IMR-90 (cell line): ENCODE measurements around the gene DDX19B. TPM values are rescaled to one million over a fixed set of nuclear protein-coding genes. Genes with fewer than 3 reads are reported as not detected.

Experiments
- ATAC-seq: fragments of 200-7000 bp; cut with Tn5 transposase; 2 replicates; pipeline ENCODE4 v1.9.1; 2020; ENCODE audit warnings: low read depth, mild to moderate bottlenecking, moderate library complexity
- BruUV-seq: library from RNA; stranded (reverse); fragments of 400-500 nt; replicated peaks from 2 replicates; lab custom pipeline; 2021; lab: Mats Ljungman, UMichigan
- CTCF ChIA-PET: fragments of 300-600 bp; formaldehyde crosslinking; extraction: SDS; loops from one replicate; lab custom pipeline; 2021; ENCODE audit warnings: antibody characterized with exemption; lab: Yijun Ruan, JAX
- POLR2A ChIA-PET: fragments of 300-600 bp; sonication (Branson Sonifier 250); formaldehyde crosslinking; loops from one replicate; lab custom pipeline; 2022; ENCODE audit warnings: antibody characterized with exemption; ENCODE audit not compliant: unreplicated experiment; lab: Charles Lee
- DNase-seq: peaks from one replicate; pipeline ENCODE4 v3.0.0; 2013
- H2AFZ ChIP-seq: replicated peaks from 2 replicates; pipeline ENCODE3; 2013; ENCODE audit warnings: low read length, mild to moderate bottlenecking; ENCODE audit not compliant: poor library complexity
- H2AK5ac ChIP-seq: 2 replicates; pipeline ENCODE4 v1.6.1; 2013; ENCODE audit warnings: low read depth, low read length, inconsistent platforms
- H2AK9ac ChIP-seq: replicated peaks from 2 replicates; pipeline ENCODE3; 2013; ENCODE audit warnings: mild to moderate bottlenecking, low read depth, low read length, moderate library complexity; ENCODE audit not compliant: poor library complexity
- H2BK120ac ChIP-seq: 2 replicates; pipeline ENCODE4 v1.6.1; 2013; ENCODE audit warnings: low read depth, low read length, inconsistent platforms
- H2BK15ac ChIP-seq: 3 replicates; pipeline ENCODE4 v1.6.1; 2013; ENCODE audit warnings: low read depth, low read length, inconsistent platforms
- H2BK20ac ChIP-seq: 2 replicates; pipeline ENCODE4 v1.6.1; 2013; ENCODE audit warnings: low read depth, mild to moderate bottlenecking, inconsistent platforms, low read length, moderate library complexity
- H2BK5ac ChIP-seq: 2 replicates; pipeline ENCODE4 v1.6.1; 2013; ENCODE audit warnings: mild to moderate bottlenecking, low read depth, low read length, inconsistent platforms; ENCODE audit not compliant: poor library complexity, severe bottlenecking
- H3K14ac ChIP-seq: replicated peaks from 2 replicates; pipeline ENCODE4 v1.6.1; 2013; ENCODE audit warnings: low read depth, low read length, inconsistent platforms
- H3K18ac ChIP-seq: 2 replicates; pipeline ENCODE4 v1.6.1; 2013; ENCODE audit warnings: low read depth, low read length, control low read depth
- H3K23ac ChIP-seq: 2 replicates; pipeline ENCODE4 v1.6.1; 2013; ENCODE audit warnings: low read depth, low read length, inconsistent platforms
- H3K27ac ChIP-seq: 2 replicates; pipeline ENCODE4 v1.5.1; 2013; ENCODE audit warnings: mild to moderate bottlenecking, control low read depth, low read length; ENCODE audit not compliant: insufficient read depth
- H3K27me3 ChIP-seq: 2 replicates; pipeline ENCODE4 v1.6.1; 2013; ENCODE audit warnings: low read length; ENCODE audit not compliant: control insufficient read depth, insufficient read depth
- H3K36me3 ChIP-seq: 2 replicates; pipeline ENCODE4 v1.6.1; 2013; ENCODE audit warnings: low read length, mixed read lengths; ENCODE audit not compliant: control insufficient read depth, insufficient read depth
- H3K4ac ChIP-seq: 2 replicates; pipeline ENCODE4 v1.6.1; 2013; ENCODE audit warnings: low read depth, low read length, inconsistent platforms
- H3K4me1 ChIP-seq: 2 replicates; pipeline ENCODE4 v1.6.1; 2013; ENCODE audit warnings: low read length, mixed read lengths; ENCODE audit not compliant: control insufficient read depth, insufficient read depth
- H3K4me2 ChIP-seq: 2 replicates; pipeline ENCODE4 v1.6.1; 2013; ENCODE audit warnings: low read depth, mild to moderate bottlenecking, control low read depth, low read length, moderate library complexity
- H3K4me3 ChIP-seq: 2 replicates; pipeline ENCODE4 v1.5.1; 2013; ENCODE audit warnings: low read depth, mild to moderate bottlenecking, control low read depth, low read length, moderate library complexity; ENCODE audit not compliant: insufficient read depth
- H3K56ac ChIP-seq: 2 replicates; pipeline ENCODE4 v1.6.1; 2013; ENCODE audit warnings: low read length, inconsistent platforms; ENCODE audit not compliant: insufficient read depth; ENCODE audit errors: extremely low read depth
- H3K79me1 ChIP-seq, 2 experiments: 2 replicates each; pipeline ENCODE4 v1.6.1; 2013; ENCODE audit warnings: low read length in 2 of 2, inconsistent platforms in 1 of 2, low read depth in 1 of 2
- H3K9ac ChIP-seq: 2 replicates; pipeline ENCODE4 v1.6.1; 2013; ENCODE audit warnings: low read depth, low read length, control low read depth
- H3K9me1 ChIP-seq: 2 replicates; pipeline ENCODE4 v1.6.1; 2013; ENCODE audit warnings: low read length, inconsistent platforms; ENCODE audit not compliant: insufficient read depth
- H3K9me3 ChIP-seq: 2 replicates; pipeline ENCODE4 v1.6.1; 2013; ENCODE audit warnings: low read length; ENCODE audit not compliant: control insufficient read depth, insufficient read depth
- H4K20me1 ChIP-seq: 2 replicates; pipeline ENCODE4 v1.6.1; 2013; ENCODE audit warnings: low read length, inconsistent platforms; ENCODE audit not compliant: insufficient read depth
- H4K5ac ChIP-seq: 2 replicates; pipeline ENCODE4 v1.6.1; 2013; ENCODE audit warnings: mild to moderate bottlenecking, low read depth, low read length, control low read depth
- H4K8ac ChIP-seq, 2 experiments: 2 replicates each; pipeline ENCODE4 v1.6.1; 2013; ENCODE audit warnings: low read depth in 2 of 2, low read length in 2 of 2, control low read depth in 1 of 2, inconsistent platforms in 1 of 2
- H4K91ac ChIP-seq: 2 replicates; pipeline ENCODE4 v1.6.1; 2013; ENCODE audit warnings: low read depth, low read length, inconsistent platforms; ENCODE audit not compliant: insufficient read depth
- CEBPB ChIP-seq: IDR thresholded peaks from 2 replicates; pipeline ENCODE4 v1.6.1; 2012; ENCODE audit warnings: low read depth, low read length, improper control_type of control experiment
- CTCF ChIP-seq: conservative IDR thresholded peaks from 2 replicates; pipeline ENCODE4 v1.5.1; 2012; ENCODE audit warnings: mild to moderate bottlenecking, low read depth, low read length, improper control_type of control experiment
- FOS ChIP-seq: fragments of 150-350 bp; IDR thresholded peaks from 2 replicates; pipeline ENCODE4 v1.6.1; 2016; ENCODE audit warnings: low read depth, low read length
- MAFK ChIP-seq: IDR thresholded peaks from 2 replicates; pipeline ENCODE4 v1.6.1; 2012; ENCODE audit warnings: low read depth, low read length, improper control_type of control experiment
- MAZ ChIP-seq: IDR thresholded peaks from 2 replicates; pipeline ENCODE4 v1.6.1; 2012; ENCODE audit warnings: low read depth, mild to moderate bottlenecking, low read length, improper control_type of control experiment, moderate library complexity, borderline replicate concordance
- MXI1 ChIP-seq: IDR thresholded peaks from 2 replicates; pipeline ENCODE4 v1.6.1; 2012; ENCODE audit warnings: low read depth, mild to moderate bottlenecking, low read length, moderate library complexity, borderline replicate concordance
- NFE2L2 ChIP-seq: fragments of 150-350 bp; IDR thresholded peaks from 2 replicates; pipeline ENCODE4 v1.6.1; 2016; ENCODE audit warnings: low read depth, mild to moderate bottlenecking, low read length
- POLR2A ChIP-seq: IDR thresholded peaks from 2 replicates; pipeline ENCODE4 v1.6.1; 2012; ENCODE audit warnings: mild to moderate bottlenecking, low read depth, low read length
- RAD21 ChIP-seq: IDR thresholded peaks from 2 replicates; pipeline ENCODE4 v1.6.1; 2012; ENCODE audit warnings: low read length, improper control_type of control experiment
- RCOR1 ChIP-seq: IDR thresholded peaks from 2 replicates; pipeline ENCODE4 v1.6.1; 2012; ENCODE audit warnings: mild to moderate bottlenecking, low read length, improper control_type of control experiment; ENCODE audit not compliant: insufficient replicate concordance
- SMC3 ChIP-seq: fragments of 150-350 bp; IDR thresholded peaks from 2 replicates; pipeline ENCODE4 v1.6.1; 2016; ENCODE audit warnings: low read depth, mild to moderate bottlenecking, antibody characterized with exemption, low read length, moderate library complexity
- dilution Hi-C: fragments of 300-500 bp; cut with HindIII; formaldehyde crosslinking; loops from one replicate; pipeline ENCODE4 v1.14.3; 2018; ENCODE audit warnings: low sequenced_read_pairs; ENCODE audit not compliant: unreplicated experiment
- in situ Hi-C: fragments of 300-500 bp; cut with MboI; formaldehyde crosslinking; loops from 3 replicates; pipeline ENCODE4 v1.14.3; 2019; ENCODE audit warnings: low sequenced_read_pairs, inconsistent platforms, mixed read lengths
- intact Hi-C: fragments of 100-400 bp; cut with micrococcal nuclease; formaldehyde crosslinking; loops from 2 replicates; pipeline ENCODE4 v1.10.0; 2022
- polyA plus RNA-seq, 3 experiments: library from polyadenylated mRNA; depleted of rRNA; stranded (reverse); fragments of >200 nt; gene quantifications; 2 replicates each; pipeline ENCODE4 v1.2.3, GENCODE V29; 2012; ENCODE audit warnings: low replicate concordance in 1 of 3
- total RNA-seq: library from RNA; depleted of rRNA; stranded (reverse); fragments of >200 nt; gene quantifications from 2 replicates; pipeline ENCODE4 v1.2.3, GENCODE V29; 2012
- TF ChIP-seq, protein P1 (sequence below): fragments of 150-350 bp; IDR thresholded peaks from 2 replicates; pipeline ENCODE4 v1.6.1; 2017; ENCODE audit warnings: mild to moderate bottlenecking, antibody characterized with exemption, low read length, low read depth
- TF ChIP-seq, protein P2 (sequence below): fragments of 150-350 bp; IDR thresholded peaks from 2 replicates; pipeline ENCODE4 v1.6.1; 2016; ENCODE audit warnings: low read depth, mild to moderate bottlenecking, low read length, moderate library complexity, borderline replicate concordance

DDX19B gene
- total and polyA plus RNA-seq, 2 of the 4 experiments (the other 2 are of a cell fraction), result 33.3 to 41.0 TPM

DNA sequence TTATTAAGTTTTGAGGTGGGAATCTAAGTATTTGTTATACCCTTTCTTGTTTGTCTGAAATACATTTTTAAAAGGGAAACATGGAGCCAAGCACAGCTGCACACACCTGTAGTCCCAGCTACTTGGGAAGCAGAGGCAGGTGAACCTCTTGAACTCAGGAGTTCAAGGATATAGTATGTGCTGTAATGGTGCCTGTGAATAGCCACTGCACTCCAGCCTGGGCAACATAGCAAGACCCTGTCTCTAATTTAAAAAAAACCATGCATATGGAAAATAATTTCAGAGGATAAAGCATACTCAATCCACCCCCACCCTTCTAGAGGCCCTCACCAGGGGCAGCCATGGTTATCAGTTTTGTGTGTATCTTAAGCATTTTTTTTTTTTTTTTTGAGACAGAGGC lies 3.4 kb upstream of the DDX19B start:
- dilution Hi-C loops (no loop called here), in situ Hi-C loops (no loop called here), intact Hi-C loops (no loop called here)
- DNase-seq (no peak), ATAC-seq (no peak)
- Histone ChIP-seq H3K23ac (no peak overlapping the region), H3K79me1 (peaks cover 11 to 29% of the 10 kb centered on the region in 2 experiments), H2BK5ac (no peak overlapping the region), H3K36me3 (no peaks in the 10 kb centered on the region), H3K56ac (no peak overlapping the region), H2BK120ac (no peak overlapping the region), H3K9ac (no peak overlapping the region), H3K27ac (no peak overlapping the region), H3K9me3 (no peaks in the 10 kb centered on the region), H3K14ac (no peak overlapping the region), H4K20me1 (no peaks in the 10 kb centered on the region), H3K9me1 (0 out of 2 replicates have a peak, but pooled peaks cover 3% of the 10 kb centered on the region), H2BK15ac (no peak overlapping the region), H3K4ac (no peak overlapping the region), H2AFZ (no peak overlapping the region), H2BK20ac (no peak overlapping the region), H3K4me1 (peaks cover 3% of the 10 kb centered on the region; the same call in 1 of the 2 replicates), H3K4me3 (no peak overlapping the region), H3K27me3 (no peaks in the 10 kb centered on the region), H4K5ac (no peak overlapping the region), H2AK5ac (no peak overlapping the region), H3K4me2 (no peak overlapping the region), H4K8ac (no peak overlapping the region), H4K91ac (no peak overlapping the region), H2AK9ac (no peak overlapping the region), H3K18ac (no peak overlapping the region)
- ChIA-PET CTCF (no interaction called here), POLR2A (no interaction called here)
- BruUV-seq, result no TSS peak
- TF ChIP-seq CEBPB (no peak), NFE2L2 (no peak), POLR2A (no peak), MAFK (no peak), MAZ (no peak), CTCF (no peak), SMC3 (no peak), MXI1 (no peak), RCOR1 (no peak), RAD21 (no peak), FOS (no peak)
- TF ChIP-seq, protein P1, sequence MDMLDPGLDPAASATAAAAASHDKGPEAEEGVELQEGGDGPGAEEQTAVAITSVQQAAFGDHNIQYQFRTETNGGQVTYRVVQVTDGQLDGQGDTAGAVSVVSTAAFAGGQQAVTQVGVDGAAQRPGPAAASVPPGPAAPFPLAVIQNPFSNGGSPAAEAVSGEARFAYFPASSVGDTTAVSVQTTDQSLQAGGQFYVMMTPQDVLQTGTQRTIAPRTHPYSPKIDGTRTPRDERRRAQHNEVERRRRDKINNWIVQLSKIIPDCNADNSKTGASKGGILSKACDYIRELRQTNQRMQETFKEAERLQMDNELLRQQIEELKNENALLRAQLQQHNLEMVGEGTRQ, result no peak
- TF ChIP-seq, protein P2, sequence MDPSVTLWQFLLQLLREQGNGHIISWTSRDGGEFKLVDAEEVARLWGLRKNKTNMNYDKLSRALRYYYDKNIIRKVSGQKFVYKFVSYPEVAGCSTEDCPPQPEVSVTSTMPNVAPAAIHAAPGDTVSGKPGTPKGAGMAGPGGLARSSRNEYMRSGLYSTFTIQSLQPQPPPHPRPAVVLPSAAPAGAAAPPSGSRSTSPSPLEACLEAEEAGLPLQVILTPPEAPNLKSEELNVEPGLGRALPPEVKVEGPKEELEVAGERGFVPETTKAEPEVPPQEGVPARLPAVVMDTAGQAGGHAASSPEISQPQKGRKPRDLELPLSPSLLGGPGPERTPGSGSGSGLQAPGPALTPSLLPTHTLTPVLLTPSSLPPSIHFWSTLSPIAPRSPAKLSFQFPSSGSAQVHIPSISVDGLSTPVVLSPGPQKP, result no peak
